PC-9 (cell line): ENCODE measurements around the gene BASP1. TPM values are rescaled to one million over a fixed set of nuclear protein-coding genes. Genes with fewer than 3 reads are reported as not detected.

Experiments
- BruUV-seq: library from RNA; stranded (reverse); fragments of 400-500 nt; replicated peaks from 2 replicates; lab custom pipeline; 2021; lab: Mats Ljungman, UMichigan
- CTCF ChIA-PET: fragments of 300-600 bp; sonication (Branson Sonifier 250); formaldehyde crosslinking; loops from one replicate; lab custom pipeline; 2022; ENCODE audit warnings: antibody characterized with exemption; lab: Charles Lee
- POLR2A ChIA-PET: fragments of 300-600 bp; sonication (Branson Sonifier 250); formaldehyde crosslinking; loops from one replicate; lab custom pipeline; 2022; ENCODE audit warnings: antibody characterized with exemption; ENCODE audit not compliant: unreplicated experiment; lab: Charles Lee
- DNase-seq, 2 experiments: peaks; one replicate each; pipeline versions ENCODE4 v3.0.0 to v3.0.0-alpha.2; 2015 to 2022; ENCODE audit warnings: mixed read lengths in 1 of 2
- H2AFZ ChIP-seq: fragments of 200-600 bp; sonication (generic); 2 replicates; pipeline ENCODE4 v1.8.1; 2017; ENCODE audit warnings: antibody characterized with exemption
- H3F3A ChIP-seq: fragments of 200-600 bp; sonication (generic); 2 replicates; pipeline ENCODE4 v1.8.1; 2017; ENCODE audit warnings: antibody characterized with exemption, mild to moderate bottlenecking, low read depth; ENCODE audit not compliant: insufficient read depth
- H3K27ac ChIP-seq: fragments of 200-600 bp; sonication (generic); 2 replicates; pipeline ENCODE4 v1.6.1; 2016; ENCODE audit warnings: mixed run types
- H3K27me3 ChIP-seq: fragments of 200-600 bp; sonication (generic); 2 replicates; pipeline ENCODE4 v1.6.1; 2016; ENCODE audit warnings: low read depth, mixed run types; ENCODE audit not compliant: insufficient read depth
- H3K36me3 ChIP-seq: fragments of 200-600 bp; sonication (generic); 2 replicates; pipeline ENCODE4 v1.6.1; 2016; ENCODE audit warnings: low read depth, mixed run types
- H3K4me1 ChIP-seq: fragments of 200-600 bp; sonication (generic); replicated peaks from 2 replicates; pipeline ENCODE4 v1.6.1; 2016; ENCODE audit warnings: mixed run types; ENCODE audit not compliant: insufficient read depth
- H3K4me2 ChIP-seq: fragments of 200-600 bp; sonication (generic); 2 replicates; pipeline ENCODE4 v1.6.1; 2017; ENCODE audit warnings: mixed run types
- H3K4me3 ChIP-seq: fragments of 200-600 bp; sonication (generic); 2 replicates; pipeline ENCODE4 v1.6.1; 2016; ENCODE audit warnings: mixed run types
- H3K79me2 ChIP-seq: fragments of 200-600 bp; sonication (generic); 2 replicates; pipeline ENCODE4 v1.6.1; 2017; ENCODE audit warnings: low read depth, mixed run types
- H3K9me2 ChIP-seq: fragments of 200-600 bp; sonication (generic); 2 replicates; pipeline ENCODE4 v1.8.1; 2017; ENCODE audit warnings: mild to moderate bottlenecking; ENCODE audit not compliant: insufficient read depth
- H3K9me3 ChIP-seq: fragments of 200-600 bp; sonication (generic); 2 replicates; pipeline ENCODE4 v1.8.1; 2016; ENCODE audit warnings: low read depth; ENCODE audit not compliant: insufficient read depth
- H4K20me1 ChIP-seq: fragments of 200-600 bp; sonication (generic); 2 replicates; pipeline ENCODE4 v1.8.1; 2017; ENCODE audit not compliant: insufficient read depth
- CTCF ChIP-seq: fragments of 200-600 bp; sonication (generic); conservative IDR thresholded peaks from 2 replicates; pipeline ENCODE4 v1.6.1; 2017; ENCODE audit warnings: mixed run types, antibody characterized with exemption, mild to moderate bottlenecking, moderate library complexity
- EZH2 ChIP-seq: fragments of 200-600 bp; sonication (generic); IDR thresholded peaks from 2 replicates; pipeline ENCODE4 v1.8.0; 2017; ENCODE audit warnings: antibody characterized with exemption, low read depth
- intact Hi-C: fragments of 100-400 bp; cut with micrococcal nuclease; formaldehyde crosslinking; loops from one replicate; pipeline ENCODE4 v1.10.0; 2022; ENCODE audit not compliant: unreplicated experiment
- total RNA-seq: library from RNA; stranded (reverse); gene quantifications from 2 replicates; pipeline ENCODE4 v1.2.3, GENCODE V29; 2021

The BASP1 gene
- total RNA-seq, 1 experiment from 2014 or later, result not detected

GRCh38 chr5:17230808-17231525, 13.5 kb downstream of the BASP1 start:
- POLR2A ChIA-PET, result no interaction called here
- Histone ChIP-seq H3K4me2 (no peak overlapping the region), H3K36me3 (no peaks in the 10 kb centered on the region), H4K20me1 (no peaks in the 10 kb centered on the region), H3K27me3 (no peaks in the 10 kb centered on the region), H3F3A (no peaks in the 10 kb centered on the region), H2AFZ (no peak overlapping the region), H3K4me1 (no peaks in the 10 kb centered on the region), H3K4me3 (no peak overlapping the region), H3K9me2 (no peaks in the 10 kb centered on the region), H3K9me3 (no peaks in the 10 kb centered on the region), H3K27ac (no peak overlapping the region), H3K79me2 (no peaks in the 10 kb centered on the region)
- intact Hi-C loops, result no loop called here
- no TSS peak for BruUV-seq
- no peak for TF ChIP-seq EZH2
- TF ChIP-seq CTCF, result no peak
- no peak for DNase-seq
- CTCF ChIA-PET, result no interaction called here

- no peak overlapping the region for H2AFZ ChIP-seq
- no peaks in the 10 kb centered on the region for H3K79me2 ChIP-seq
- H3K4me3 ChIP-seq, result no peak overlapping the region
- no peaks in the 10 kb centered on the region for H3K36me3 ChIP-seq
- DNase-seq, result no peak
- POLR2A ChIA-PET, result no interaction called here
- no peaks in the 10 kb centered on the region for H3K4me1 ChIP-seq
- no peaks in the 10 kb centered on the region for H3K27me3 ChIP-seq
- no peak for TF ChIP-seq CTCF
- no peak for TF ChIP-seq EZH2
- no peaks in the 10 kb centered on the region for H3K9me2 ChIP-seq
- H3K9me3 ChIP-seq, result no peaks in the 10 kb centered on the region
- no peak overlapping the region for H3K4me2 ChIP-seq
- H3K27ac ChIP-seq, result no peak overlapping the region
- CTCF ChIA-PET, result interaction anchor here (0.6 kb wide), 1 partner anchor 22 kb away, joined by 3 read pairs; no protein-coding TSS in a partner anchor
- no peaks in the 10 kb centered on the region for H4K20me1 ChIP-seq
- H3F3A ChIP-seq, result no peaks in the 10 kb centered on the region
- intact Hi-C loops, result no loop called here
- no TSS peak for BruUV-seq
These were observed 15.0 kb downstream of the BASP1 start for GRCh38 chr5:17232405-17232804.

GRCh38 chr5:17233488-17233887, 16.1 kb downstream of the BASP1 start:
- H4K20me1 ChIP-seq, result no peaks in the 10 kb centered on the region
- BruUV-seq, result no TSS peak
- intact Hi-C loops, result no loop called here
- TF ChIP-seq EZH2, result no peak
- TF ChIP-seq CTCF, result no peak
- no peak for DNase-seq
- no peaks in the 10 kb centered on the region for H3K4me1 ChIP-seq
- no peak overlapping the region for H3K4me2 ChIP-seq
- POLR2A ChIA-PET, result no interaction called here
- H3K4me3 ChIP-seq, result no peak overlapping the region
- CTCF ChIA-PET, result no interaction called here
- H3F3A ChIP-seq, result peaks cover 3% of the 10 kb centered on the region
- H3K36me3 ChIP-seq, result no peaks in the 10 kb centered on the region
- no peaks in the 10 kb centered on the region for H3K9me2 ChIP-seq
- H3K79me2 ChIP-seq, result no peaks in the 10 kb centered on the region
- no peak overlapping the region for H3K27ac ChIP-seq
- H2AFZ ChIP-seq, result no peak overlapping the region
- no peaks in the 10 kb centered on the region for H3K9me3 ChIP-seq
- H3K27me3 ChIP-seq, result no peaks in the 10 kb centered on the region
